GOT3 (cell line): Measurements from ENCODE around the gene BBX.

Source experiments
- DNase-seq: peaks from one replicate; lab custom pipeline; 2025; ENCODE audit warnings: mixed read lengths; lab: John Stamatoyannopoulos, UW

Gene BBX

GRCh38 chr3:107522510-107523288 is at the start of gene BBX:
BBX (plus strand) TSS chr3:107522962; CDS start chr3:107710461, 187,499 bp downstream.
- DNase-seq = peak; percentile 88

GRCh38 chr3:107476462-107476861 is 46.3 kb upstream of the BBX start:
- no peak for DNase-seq

- DNase-seq = no peak
These were observed 35.3 kb upstream of the BBX start for GRCh38 chr3:107487490-107487889.

- no peak for DNase-seq
These were observed 33.8 kb upstream of the BBX start for GRCh38 chr3:107488942-107489341.

- DNase-seq = no peak
These were observed 29.6 kb upstream of the BBX start for GRCh38 chr3:107493134-107493533.

- DNase-seq = no peak
These were observed 25.9 kb upstream of the BBX start for GRCh38 chr3:107496855-107497254.

- DNase-seq = no peak
These were observed 24.1 kb upstream of the BBX start for GRCh38 chr3:107498646-107499045.

GRCh38 chr3:107506458-107506857 is 16.3 kb upstream of the BBX start:
- DNase-seq = no peak

- no peak for DNase-seq
These were observed 14.4 kb upstream of the BBX start for GRCh38 chr3:107508331-107508730.

- no peak for DNase-seq
These were observed 10.7 kb upstream of the BBX start for GRCh38 chr3:107512108-107512507.

- DNase-seq = no peak
These were observed 8.3 kb upstream of the BBX start for GRCh38 chr3:107514453-107514852.

GRCh38 chr3:107516475-107516874 is 6.3 kb upstream of the BBX start:
- no peak for DNase-seq

- no peak for DNase-seq
These were observed 2.2 kb upstream of the BBX start for GRCh38 chr3:107520535-107520934.

- no peak for DNase-seq
These were observed 1.2 kb upstream of the BBX start for GRCh38 chr3:107521469-107522059.

GRCh38 chr3:107523289-107523538 is 452 bp downstream of the BBX start:
- DNase-seq = peak; percentile 58

GRCh38 chr3:107523539-107524325 is 970 bp downstream of the BBX start:
- DNase-seq = no peak

GRCh38 chr3:107524326-107524840 is 1.6 kb downstream of the BBX start:
- no peak for DNase-seq

- no peak for DNase-seq
These were observed 2.3 kb downstream of the BBX start for GRCh38 chr3:107524841-107525643.

- no peak for DNase-seq
These were observed 3.0 kb downstream of the BBX start for GRCh38 chr3:107525644-107526305.

- no peak for DNase-seq
These were observed 9.2 kb downstream of the BBX start for GRCh38 chr3:107531917-107532469.

- no peak for DNase-seq
These were observed 18.1 kb downstream of the BBX start for GRCh38 chr3:107540857-107541256.
